ENCODE data around the gene JADE3.
A peak's percentile ranks its signal among the peaks of the same experiment; 100 is the strongest.

The JADE3 gene

GRCh38 chrX:46912098-46912602 is at the start of gene JADE3:
JADE3 (plus strand) TSS chrX:46912421; CDS start chrX:46984895, 72,474 bp downstream.
- TF ChIP-seq CTCF (conservative IDR thresholded peaks at IDR 0.05), result no peak
- peak within 1 kb of the TSS; percentile 81 for H3K27ac ChIP-seq

- TF ChIP-seq CTCF (conservative IDR thresholded peaks at IDR 0.05), result no peak
- H3K27ac ChIP-seq, result no peak overlapping the region
Observed at GRCh38 chrX:46863072-46863471, 49.1 kb upstream of the JADE3 start.

- no peak overlapping the region for H3K27ac ChIP-seq
- TF ChIP-seq CTCF (conservative IDR thresholded peaks at IDR 0.05), result no peak
Observed at GRCh38 chrX:46864606-46865005, 47.6 kb upstream of the JADE3 start.

GRCh38 chrX:46865281-46865680 is 46.9 kb upstream of the JADE3 start:
- no peak for TF ChIP-seq CTCF (conservative IDR thresholded peaks at IDR 0.05)
- H3K27ac ChIP-seq, result no peak overlapping the region

GRCh38 chrX:46866726-46867125 is 45.5 kb upstream of the JADE3 start:
- TF ChIP-seq CTCF (conservative IDR thresholded peaks at IDR 0.05), result no peak
- H3K27ac ChIP-seq, result no peak overlapping the region

GRCh38 chrX:46873746-46874145 is 38.5 kb upstream of the JADE3 start:
- H3K27ac ChIP-seq, result no peak overlapping the region
- no peak for TF ChIP-seq CTCF (conservative IDR thresholded peaks at IDR 0.05)

- no peak overlapping the region for H3K27ac ChIP-seq
- no peak for TF ChIP-seq CTCF (conservative IDR thresholded peaks at IDR 0.05)
Observed at GRCh38 chrX:46876901-46877300, 35.3 kb upstream of the JADE3 start.

Measured in VCaP (cell line).